Measurements from ENCODE around the gene MAP10.
A peak's percentile ranks its signal among the peaks of the same experiment; 100 is the strongest.
"Not testable (repeated sequence)": the region's sequence is repeated elsewhere in the genome, so short reads cannot be mapped to it uniquely, and the experiment has no call there.

The MAP10 gene, protein sequence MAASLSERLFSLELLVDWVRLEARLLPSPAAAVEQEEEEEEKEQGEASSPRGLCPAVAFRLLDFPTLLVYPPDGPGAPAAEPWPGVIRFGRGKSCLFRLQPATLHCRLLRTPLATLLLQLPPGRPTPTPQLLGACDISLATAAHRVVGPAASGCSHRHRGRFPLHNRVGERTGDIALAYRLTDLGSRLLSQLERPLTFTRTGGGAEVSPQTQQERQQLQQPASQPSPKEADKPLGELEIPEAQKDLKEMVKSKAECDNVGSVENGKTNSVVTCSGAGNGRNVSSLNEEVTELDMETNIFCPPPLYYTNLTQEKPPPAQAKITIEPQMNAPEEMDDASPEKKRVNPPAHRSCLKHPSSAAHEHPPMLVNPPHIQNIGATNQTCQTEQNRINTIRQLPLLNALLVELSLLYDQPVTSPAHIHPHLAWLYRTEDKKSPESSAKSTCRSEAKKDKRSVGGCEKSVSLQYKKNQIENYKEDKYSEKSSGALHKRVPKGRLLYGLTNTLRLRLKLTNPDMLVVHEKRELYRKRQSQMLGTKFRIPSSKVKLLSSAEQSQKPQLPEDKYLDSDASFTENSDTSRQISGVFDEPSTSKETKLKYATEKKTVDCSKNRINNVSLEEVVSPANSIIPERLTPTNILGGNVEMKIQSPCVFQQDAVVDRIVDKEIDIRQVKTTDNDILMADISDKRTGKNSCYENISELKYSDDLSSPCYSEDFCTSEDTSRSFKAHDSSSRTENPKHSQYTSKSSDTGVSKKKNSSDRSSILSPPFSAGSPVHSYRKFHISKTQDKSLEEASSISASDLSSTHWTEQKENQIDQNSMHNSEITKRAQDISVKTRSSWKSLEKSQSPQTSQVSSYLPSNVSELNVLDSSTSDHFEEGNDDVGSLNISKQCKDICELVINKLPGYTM

DNA sequence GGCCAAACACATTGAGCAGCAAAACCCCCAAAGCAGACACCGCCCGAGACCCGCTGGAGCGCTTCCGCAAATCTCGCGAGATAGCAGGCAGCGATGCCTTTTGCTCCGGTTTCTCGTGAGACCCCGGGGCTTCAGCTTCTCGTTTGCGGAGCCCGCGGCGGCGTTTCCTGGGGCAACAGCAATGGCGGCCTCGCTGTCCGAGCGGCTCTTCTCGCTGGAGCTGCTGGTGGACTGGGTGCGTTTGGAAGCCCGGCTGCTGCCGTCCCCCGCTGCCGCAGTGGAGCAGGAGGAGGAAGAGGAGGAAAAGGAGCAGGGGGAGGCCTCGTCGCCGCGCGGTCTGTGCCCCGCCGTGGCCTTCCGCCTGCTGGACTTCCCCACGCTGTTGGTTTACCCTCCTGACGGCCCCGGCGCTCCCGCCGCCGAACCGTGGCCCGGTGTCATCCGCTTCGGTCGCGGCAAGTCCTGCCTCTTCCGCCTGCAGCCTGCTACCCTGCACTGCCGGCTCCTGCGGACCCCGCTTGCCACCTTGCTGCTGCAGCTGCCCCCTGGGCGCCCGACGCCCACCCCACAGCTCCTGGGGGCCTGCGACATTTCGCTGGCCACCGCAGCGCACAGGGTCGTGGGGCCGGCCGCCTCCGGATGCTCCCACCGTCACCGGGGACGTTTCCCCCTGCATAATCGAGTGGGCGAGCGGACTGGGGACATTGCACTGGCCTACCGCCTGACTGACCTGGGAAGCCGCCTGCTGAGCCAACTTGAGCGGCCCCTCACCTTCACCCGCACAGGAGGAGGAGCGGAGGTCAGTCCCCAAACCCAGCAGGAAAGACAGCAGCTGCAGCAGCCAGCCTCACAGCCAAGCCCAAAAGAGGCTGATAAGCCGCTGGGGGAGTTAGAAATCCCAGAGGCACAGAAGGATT lies at the start of gene MAP10:
Gene MAP10 (plus strand): TSS at position 148 of the 917 bp plus-strand sequence. CDS start 34 bp downstream, at position 182.
- DNase-seq (ENCODE audit: extremely low read depth in 1 of 2, low read depth in 1 of 2): peak; percentile 41 to 43

DNA sequence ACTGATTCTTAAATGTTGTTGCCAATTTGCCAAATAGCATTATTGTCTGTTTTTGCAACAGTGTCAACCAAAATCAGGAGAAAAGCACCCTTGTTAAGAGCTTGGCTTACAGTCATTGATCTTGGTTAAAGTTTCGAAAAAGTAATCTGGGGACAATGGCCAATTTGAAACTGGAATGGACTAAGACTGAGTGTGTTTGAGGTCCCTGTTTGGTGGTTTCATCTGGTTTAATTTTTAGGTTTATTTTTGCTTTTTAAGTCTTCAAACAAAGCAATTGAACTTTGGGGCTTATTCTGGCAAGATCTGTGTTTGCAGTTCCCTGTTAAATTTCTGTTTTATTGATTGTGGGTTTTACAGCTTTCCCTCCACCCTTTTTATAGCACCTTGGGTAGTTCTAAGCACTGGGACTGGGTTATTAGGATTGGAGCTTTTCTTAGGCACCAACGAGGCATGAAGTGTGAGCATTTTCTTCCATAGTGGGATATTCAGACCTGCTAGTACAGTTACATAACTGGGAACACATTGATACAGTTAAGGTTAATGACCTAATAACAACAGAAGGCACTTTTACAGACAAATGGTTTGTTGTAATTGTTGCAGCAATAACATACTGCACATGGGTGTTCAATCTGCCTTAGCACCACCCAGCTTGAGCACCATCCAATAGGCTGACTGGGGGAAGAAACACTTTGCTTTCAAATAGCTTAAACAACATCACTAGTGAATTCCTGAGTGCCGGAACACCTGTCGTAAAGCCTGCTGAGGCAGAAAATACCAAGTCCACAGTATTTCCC lies 40.6 kb upstream of the MAP10 start:
- DNase-seq (ENCODE audit: extremely low read depth in 1 of 2, low read depth in 1 of 2): no peak

DNA sequence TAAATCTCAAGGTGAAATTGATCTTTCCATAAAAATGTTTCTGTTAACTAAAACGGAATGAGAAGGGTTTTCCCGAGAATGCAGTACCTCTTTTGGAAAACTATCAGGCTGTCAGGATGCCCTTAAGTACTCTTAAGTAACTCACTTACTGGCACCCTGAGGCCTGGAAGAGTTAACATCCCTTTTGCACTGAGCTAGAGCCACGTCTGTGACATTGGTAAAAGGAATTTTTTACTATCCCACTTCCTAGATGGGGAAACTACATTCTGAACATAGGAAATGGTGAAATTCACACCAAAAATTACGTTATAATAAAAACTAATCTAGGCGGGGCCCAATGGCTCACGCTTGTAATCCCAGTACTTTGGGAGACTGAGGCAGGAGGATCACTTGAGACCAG lies 39.7 kb upstream of the MAP10 start:
- DNase-seq (ENCODE audit: extremely low read depth in 1 of 2, low read depth in 1 of 2): no peak

DNA sequence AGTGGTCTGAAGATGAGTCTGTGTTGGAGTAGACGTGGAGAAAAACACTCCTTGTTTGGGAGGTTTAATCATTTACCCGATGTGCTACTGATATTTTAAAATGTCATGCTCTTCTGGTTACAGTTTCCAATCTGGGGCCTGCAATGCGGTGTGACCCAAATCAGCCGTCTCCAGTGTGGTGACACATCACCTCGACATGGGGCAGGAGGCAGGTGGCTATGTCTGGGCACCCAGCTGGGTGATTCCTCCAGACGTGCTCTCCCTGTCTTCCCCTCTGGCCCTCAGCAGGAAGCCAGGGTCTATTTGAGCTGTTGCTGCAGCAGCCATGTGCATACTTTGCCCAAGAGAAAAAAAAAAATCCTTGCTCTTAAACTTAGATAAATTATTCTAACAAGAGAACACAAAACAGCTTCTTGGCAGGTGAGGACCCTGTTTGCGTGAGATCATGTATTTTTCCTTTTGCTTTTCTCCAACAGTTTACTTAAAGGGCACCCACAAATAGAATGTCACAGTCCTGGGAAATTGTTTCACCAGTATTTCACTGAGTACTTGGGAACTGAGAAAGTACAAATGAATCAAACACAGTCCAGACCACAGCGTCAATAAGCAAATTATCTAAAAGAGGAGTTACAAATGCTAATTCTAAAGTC lies 38.9 kb upstream of the MAP10 start:
- no peak for DNase-seq (ENCODE audit: extremely low read depth in 1 of 2, low read depth in 1 of 2)

DNA sequence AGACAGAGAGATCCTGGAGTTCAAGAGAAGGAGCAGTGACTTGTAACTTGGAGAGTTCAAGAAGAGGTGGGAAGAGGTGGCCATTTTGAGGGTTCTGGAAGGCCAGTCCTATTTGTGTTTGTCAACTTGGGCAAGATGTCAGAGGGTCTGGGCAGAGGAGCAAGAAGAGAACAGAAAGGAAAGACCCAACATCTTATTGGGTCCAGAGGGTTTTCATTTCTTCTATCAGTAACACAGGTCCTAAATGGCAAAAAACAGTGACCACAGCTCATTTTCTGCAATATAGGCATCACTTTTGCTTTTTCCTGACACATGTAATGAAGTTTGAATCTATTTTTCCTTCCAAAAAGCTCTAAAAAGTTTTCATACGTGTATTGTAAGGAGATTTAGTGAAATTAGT lies 38.3 kb upstream of the MAP10 start:
- DNase-seq (ENCODE audit: extremely low read depth in 1 of 2, low read depth in 1 of 2): no peak

DNA sequence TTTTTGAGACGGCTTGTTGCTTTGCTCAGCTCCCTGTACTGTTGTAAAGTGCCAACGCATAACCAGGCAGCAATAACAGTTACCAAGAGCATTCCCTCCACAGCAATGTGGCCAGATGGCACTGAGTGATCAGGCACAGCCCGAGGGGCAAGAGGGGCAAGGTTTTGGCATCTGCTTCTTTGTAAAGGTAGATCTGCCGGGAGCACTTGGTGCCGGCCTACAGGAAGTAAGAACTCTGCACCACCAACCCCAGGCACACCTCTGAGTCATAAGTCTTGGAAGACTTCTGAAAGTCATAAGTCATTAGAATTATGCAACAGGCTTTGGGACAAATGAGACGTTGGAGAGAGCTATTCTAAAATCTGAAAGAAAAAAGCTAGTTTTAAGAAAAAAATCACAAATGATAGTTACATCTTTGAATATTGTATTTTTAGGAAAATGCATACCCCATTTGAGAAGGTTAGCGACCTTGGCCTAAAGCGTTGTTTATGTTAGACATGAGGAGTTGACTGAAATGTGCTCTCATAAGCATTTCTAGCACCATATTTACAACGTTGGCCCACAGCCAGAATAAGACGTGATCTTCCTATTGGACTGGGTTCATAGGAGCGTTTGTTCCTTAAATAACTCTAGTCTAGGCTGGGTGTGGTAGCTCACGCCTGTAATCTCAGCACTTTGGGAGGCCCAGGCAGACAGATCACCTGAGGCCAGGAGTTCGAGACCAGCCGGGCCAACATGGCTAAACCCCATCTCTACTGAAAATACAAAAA lies 37.7 kb upstream of the MAP10 start:
- DNase-seq (ENCODE audit: extremely low read depth in 1 of 2, low read depth in 1 of 2): no peak

DNA sequence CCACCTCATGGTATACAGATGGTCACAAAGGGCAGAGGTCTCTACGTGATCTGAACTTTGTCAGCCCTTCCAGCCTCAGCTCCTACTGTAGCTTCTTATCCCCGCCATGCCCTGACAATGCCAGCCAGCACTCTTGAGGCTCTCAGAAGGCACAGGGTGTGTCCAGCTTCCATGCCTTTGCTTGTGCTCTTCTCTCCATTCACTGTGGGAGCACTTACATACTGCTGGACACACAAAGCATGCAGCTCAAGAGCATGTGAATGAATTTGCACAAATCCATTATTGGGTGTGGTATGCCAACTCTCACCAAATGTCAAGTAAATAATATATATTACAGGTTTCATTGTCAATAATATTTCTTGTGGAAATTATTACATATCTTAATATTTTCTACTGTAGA lies 36.4 kb upstream of the MAP10 start:
- DNase-seq (ENCODE audit: extremely low read depth in 1 of 2, low read depth in 1 of 2): no peak

DNA sequence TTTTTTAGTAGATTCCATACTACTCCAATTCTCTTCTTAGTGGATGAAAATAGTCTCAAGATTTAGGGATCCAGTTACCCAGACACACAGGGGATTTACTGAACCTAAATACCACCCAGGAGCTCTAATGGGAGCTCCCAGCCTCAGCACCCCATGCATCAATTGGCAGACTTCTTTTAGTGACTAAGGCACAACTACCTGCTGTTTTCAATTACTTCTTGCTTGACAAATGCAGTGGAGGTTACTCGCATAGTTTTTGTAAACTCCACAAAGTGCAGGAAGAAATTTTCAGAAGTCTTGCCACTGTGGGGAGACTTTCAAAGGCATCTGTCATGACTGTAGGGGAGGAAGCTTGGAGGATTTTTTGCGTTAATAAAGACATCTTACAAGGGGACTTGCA lies 35.5 kb upstream of the MAP10 start:
- no peak for DNase-seq (ENCODE audit: extremely low read depth in 1 of 2, low read depth in 1 of 2)

DNA sequence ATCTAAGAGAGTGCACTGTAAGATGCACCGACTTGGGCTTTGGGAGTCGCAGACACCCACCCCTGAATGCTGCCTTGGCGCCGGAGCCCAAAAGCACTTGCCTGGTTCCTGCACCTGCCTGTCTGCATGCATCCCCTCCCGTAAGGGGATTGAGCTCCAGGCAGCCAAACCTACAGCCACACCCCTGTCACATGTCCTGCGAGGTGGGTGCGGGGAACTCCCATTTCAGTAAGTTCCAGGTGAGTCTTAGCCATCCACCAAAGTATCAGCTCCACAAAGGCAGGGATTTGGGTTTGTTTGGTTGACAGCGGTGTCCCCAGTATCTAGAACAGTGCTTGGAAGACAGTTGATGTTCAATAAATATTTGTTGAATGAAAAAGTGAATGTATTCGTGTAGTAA lies 31.5 kb upstream of the MAP10 start:
- DNase-seq (ENCODE audit: extremely low read depth in 1 of 2, low read depth in 1 of 2): no peak

DNA sequence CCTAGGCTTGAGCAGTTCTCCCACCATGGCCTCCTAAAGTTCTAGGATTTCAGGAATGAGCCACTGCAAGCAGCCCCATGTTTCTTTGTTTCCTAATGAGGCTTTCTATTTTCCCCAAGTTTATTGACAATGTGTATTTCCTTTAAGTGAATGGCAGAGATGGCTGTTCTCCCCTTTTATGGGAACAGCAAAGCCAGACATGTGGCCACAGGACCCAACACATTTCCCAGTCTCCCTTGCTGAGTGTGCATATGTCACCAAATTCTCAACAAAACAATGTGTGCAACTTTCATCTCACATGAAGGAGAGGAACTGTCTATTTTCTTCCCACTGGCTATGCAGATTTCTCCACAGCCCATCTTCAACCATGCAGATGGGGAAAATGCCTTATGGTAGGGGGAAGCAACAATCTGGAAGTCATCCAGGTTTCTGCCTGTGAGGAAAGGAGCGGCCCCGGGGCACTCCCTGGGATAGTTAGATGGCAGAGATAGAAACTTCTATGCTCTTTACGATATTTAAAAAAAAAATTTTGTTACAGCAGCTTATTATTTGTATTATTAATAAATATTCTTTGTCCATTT lies 28.6 kb upstream of the MAP10 start:
- DNase-seq (ENCODE audit: extremely low read depth in 1 of 2, low read depth in 1 of 2): no peak

DNA sequence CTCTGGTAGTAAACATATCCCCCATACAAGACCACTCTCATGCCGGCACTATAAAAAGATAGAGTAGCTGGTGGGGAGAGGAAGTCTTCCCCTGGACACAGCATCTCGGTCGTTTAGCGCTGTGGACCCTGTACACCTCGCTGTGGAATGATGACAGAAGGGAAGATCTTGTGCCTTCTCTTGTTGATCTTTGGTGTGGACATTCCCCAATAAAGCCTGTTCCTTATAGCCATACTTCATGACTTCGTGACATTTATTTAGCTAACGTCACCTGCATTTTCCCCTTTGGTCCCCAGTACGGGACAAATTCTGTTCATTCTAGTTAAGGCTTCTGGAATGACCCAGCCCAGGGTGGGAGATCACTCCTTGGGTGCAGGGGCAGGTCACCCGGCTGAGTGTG lies 24.9 kb upstream of the MAP10 start:
- no peak for DNase-seq (ENCODE audit: extremely low read depth in 1 of 2, low read depth in 1 of 2)

DNA sequence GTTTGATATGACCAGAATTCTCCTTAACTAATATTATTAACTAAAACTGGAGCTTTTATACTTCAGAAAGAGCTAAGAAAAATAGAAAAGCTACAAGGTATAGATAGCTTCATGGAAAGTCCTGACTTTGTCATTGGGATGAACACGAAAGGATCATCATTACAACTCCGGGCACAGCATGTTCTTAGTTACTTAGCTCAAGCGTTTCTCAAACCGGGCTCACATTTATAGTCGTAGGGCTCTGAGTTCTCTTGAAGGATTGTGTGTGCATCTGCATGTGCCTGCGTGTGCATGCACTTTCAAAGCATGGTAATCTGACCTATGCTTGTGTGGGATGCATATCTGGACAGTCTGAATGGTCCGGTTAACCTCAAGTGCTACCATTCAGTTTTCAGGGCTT lies 20.4 kb upstream of the MAP10 start:
- DNase-seq (ENCODE audit: extremely low read depth in 1 of 2, low read depth in 1 of 2): no peak

DNA sequence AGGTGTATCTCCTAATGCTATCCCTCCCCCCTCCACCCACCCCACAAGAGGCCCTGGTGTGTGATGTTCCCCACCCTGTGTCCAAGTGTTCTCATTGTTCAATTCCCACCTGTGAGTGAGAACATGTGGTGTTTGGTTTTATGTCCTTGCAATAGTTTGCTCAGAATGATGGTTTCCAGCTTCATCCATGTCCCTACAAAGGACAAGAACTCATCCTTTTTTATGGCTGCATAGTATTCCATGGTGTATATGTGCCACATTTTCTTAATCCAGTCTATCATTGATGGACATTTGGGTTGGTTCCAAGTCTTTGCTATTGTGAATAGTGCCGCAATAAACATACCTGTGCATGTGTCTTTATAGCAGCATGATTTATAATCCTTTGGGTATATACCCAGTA lies 19.6 kb upstream of the MAP10 start:
- not testable (repeated sequence) for DNase-seq (ENCODE audit: extremely low read depth in 1 of 2, low read depth in 1 of 2)

DNA sequence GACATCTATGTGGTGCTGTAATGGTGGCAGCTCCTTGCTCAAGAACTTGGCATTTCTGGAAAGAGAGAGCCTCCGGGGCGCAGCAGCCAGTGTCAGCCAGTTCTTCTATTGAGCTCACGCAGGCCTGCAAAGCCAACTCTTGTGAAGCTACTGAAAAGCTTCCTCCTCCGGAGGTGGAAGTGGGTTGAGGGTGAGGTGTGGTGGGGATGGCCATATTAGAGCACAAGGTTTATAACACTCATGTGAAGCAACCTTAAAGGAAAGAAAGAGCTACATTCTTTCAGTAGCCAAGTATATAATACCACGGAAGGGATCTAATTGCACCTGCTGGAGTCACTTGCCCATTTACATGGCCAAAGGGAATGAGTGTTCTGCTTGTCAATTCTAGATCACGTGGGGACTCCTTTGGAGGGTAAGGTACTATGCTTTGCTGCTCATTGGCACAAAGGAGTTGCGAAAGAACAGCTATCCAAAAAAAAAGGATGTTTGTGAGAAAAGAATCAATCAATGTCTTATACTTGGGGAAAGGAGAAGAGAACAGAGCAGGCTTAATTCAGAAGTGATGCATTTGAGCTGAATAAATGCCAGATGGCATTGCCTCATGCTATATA lies 18.3 kb upstream of the MAP10 start:
- DNase-seq (ENCODE audit: extremely low read depth in 1 of 2, low read depth in 1 of 2): no peak

DNA sequence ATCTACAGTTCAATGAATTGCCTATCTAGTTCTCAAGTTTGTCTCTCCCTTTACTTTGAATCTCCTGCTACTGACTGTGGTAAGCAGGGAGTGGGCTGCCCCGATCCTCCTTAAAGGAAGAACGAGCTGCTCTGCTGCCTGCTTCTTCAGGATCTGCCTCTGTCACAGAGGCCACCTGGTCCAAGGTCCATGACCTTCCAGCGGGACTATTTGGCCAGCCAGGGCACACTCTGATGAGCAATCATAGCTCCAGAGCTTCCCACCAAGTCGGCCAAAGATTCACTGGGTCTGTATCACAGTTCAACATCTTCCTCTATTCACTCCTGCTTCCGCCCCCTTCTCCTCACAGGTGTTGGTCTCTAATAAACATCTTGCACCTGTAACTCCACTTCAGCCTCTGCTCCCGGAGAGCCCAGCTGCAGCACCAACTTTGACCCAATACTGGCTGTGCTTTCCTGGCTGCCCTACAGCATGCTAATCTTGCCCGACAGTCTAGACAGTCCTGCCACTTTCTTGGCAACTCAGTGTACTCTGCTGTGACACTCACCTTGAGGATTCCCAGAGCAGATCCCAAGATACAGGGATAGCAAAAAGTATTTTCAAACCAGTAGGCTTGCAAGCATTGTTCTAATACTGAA lies 16.9 kb upstream of the MAP10 start:
- no peak for DNase-seq (ENCODE audit: extremely low read depth in 1 of 2, low read depth in 1 of 2)

DNA sequence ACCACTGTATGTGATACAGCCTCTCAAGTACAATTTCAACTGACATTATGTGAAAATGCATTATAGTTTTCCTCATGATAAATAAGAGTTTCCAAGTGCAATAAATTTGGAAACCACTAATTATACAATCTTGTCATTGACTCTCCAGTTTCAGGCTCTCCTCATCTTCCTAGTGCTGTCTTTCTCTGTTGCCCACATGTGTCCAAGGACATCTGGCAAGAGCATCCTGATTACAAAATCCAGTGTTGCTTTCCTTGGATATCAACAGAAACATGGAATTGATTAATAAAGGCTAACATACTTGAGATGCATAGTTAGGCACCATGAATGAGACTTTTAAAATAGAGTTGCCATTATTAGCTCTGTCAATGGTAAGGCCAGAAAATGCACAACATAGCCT lies 15.6 kb upstream of the MAP10 start:
- no peak for DNase-seq (ENCODE audit: extremely low read depth in 1 of 2, low read depth in 1 of 2)

DNA sequence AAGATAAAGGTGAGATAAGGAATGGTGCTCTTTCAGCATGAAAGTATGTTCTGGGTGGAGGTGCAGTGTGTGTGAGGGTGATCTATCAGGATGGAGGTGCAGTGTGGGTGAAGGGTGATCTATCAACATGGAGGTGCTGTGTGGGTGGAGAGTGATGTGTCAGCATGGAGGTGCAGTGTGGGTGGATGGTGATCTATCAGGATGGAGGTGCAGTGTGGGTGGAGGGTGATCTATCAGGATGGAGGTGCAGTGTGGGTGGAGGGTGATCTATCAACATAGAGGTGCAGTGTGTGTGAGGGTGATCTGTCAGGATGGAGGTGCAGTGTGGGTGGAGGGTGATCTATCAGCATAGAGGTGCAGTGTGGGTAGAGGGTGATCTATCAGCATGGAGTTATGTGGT lies 12.3 kb upstream of the MAP10 start:
- no peak for DNase-seq (ENCODE audit: extremely low read depth in 1 of 2, low read depth in 1 of 2)

DNA sequence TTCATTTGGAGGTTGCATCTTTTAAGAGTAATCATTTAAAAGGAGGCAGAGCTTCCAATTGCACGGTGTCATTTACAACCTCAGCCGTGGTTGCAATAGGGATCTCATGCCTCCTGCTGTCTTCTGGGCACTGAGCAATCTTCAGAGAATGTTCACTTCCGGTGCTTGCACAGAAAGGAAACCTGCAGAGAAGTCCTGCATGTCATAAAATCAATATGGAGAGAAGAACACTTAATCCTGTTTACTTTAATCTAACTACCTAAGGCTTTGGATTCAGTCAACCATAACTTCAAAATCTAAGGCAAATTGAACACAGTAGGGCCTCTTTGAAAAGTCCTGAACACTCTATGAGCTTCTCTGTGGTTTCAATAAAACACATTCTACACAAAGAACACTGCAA lies 11.3 kb upstream of the MAP10 start:
- DNase-seq (ENCODE audit: extremely low read depth in 1 of 2, low read depth in 1 of 2): no peak
